HL-60/S4 treated with phorbol 12-myristate 13-acetate at 8.2 ng/mL for 4 days and 3 days (cell line): ENCODE results near the gene EPHB3.
"Not testable (repeated sequence)": the region's sequence is repeated elsewhere in the genome, so short reads cannot be mapped to it uniquely, and the experiment has no call there.

Experiments
- in situ Hi-C: fragments of 300-500 bp; cut with MboI; formaldehyde crosslinking; loops from 2 replicates; pipeline ENCODE4 v1.15.0; 2022; ENCODE audit warnings: low sequenced_read_pairs

Gene EPHB3

GRCh38 chr3:184617306-184617705 lies 55.7 kb downstream of the EPHB3 start:
- in situ Hi-C loops, result not testable (repeated sequence)

- in situ Hi-C loops, result no loop called here
These were observed 57.2 kb downstream of the EPHB3 start for GRCh38 chr3:184618811-184619210.

- in situ Hi-C loops, result no loop called here
These were observed 57.8 kb downstream of the EPHB3 start for GRCh38 chr3:184619369-184619768.

- in situ Hi-C loops, result no loop called here
These were observed 58.3 kb downstream of the EPHB3 start for GRCh38 chr3:184619787-184620430.

- in situ Hi-C loops, result no loop called here
These were observed 59.0 kb downstream of the EPHB3 start for GRCh38 chr3:184620475-184621119.

- in situ Hi-C loops, result not testable (repeated sequence)
These were observed 60.6 kb downstream of the EPHB3 start for GRCh38 chr3:184622156-184622555.

- in situ Hi-C loops, result no loop called here
These were observed 65.3 kb downstream of the EPHB3 start for GRCh38 chr3:184626923-184627322.

GRCh38 chr3:184629555-184630160 lies 68.1 kb downstream of the EPHB3 start:
- in situ Hi-C loops, result no loop called here

GRCh38 chr3:184630861-184631471 lies 69.4 kb downstream of the EPHB3 start:
- in situ Hi-C loops, result no loop called here

GRCh38 chr3:184631472-184631861 lies 69.9 kb downstream of the EPHB3 start:
- in situ Hi-C loops, result no loop called here
